ENCODE data around the gene MIGA2. TPM values are rescaled to one million over a fixed set of nuclear protein-coding genes. Genes with fewer than 3 reads are reported as not detected.

Gene MIGA2
- total RNA-seq, 1 experiment from 2014 or later, result 23.7 TPM

- ATAC-seq, result no peak
- H3K9ac ChIP-seq (ENCODE audit: low read length), result no peak overlapping the region
- no TSS peak for BruUV-seq (replicated peaks)
- H3K9me2 ChIP-seq (ENCODE audit: insufficient read depth), result no peaks in the 10 kb centered on the region
- TF ChIP-seq, protein P1, sequence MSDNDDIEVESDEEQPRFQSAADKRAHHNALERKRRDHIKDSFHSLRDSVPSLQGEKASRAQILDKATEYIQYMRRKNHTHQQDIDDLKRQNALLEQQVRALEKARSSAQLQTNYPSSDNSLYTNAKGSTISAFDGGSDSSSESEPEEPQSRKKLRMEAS (IDR thresholded peaks at IDR 0.05), result no peak
- TF ChIP-seq ELF1 (IDR thresholded peaks at IDR 0.05; ENCODE audit: borderline replicate concordance, low read depth), result no peak
- TF ChIP-seq RAD21 (IDR thresholded peaks at IDR 0.05; ENCODE audit: low read depth), result no peak
- TF ChIP-seq, protein P2, sequence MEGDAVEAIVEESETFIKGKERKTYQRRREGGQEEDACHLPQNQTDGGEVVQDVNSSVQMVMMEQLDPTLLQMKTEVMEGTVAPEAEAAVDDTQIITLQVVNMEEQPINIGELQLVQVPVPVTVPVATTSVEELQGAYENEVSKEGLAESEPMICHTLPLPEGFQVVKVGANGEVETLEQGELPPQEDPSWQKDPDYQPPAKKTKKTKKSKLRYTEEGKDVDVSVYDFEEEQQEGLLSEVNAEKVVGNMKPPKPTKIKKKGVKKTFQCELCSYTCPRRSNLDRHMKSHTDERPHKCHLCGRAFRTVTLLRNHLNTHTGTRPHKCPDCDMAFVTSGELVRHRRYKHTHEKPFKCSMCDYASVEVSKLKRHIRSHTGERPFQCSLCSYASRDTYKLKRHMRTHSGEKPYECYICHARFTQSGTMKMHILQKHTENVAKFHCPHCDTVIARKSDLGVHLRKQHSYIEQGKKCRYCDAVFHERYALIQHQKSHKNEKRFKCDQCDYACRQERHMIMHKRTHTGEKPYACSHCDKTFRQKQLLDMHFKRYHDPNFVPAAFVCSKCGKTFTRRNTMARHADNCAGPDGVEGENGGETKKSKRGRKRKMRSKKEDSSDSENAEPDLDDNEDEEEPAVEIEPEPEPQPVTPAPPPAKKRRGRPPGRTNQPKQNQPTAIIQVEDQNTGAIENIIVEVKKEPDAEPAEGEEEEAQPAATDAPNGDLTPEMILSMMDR (IDR thresholded peaks at IDR 0.05 in 2 of 3, conservative IDR thresholded peaks at IDR 0.05 in 1 of 3; ENCODE audit: borderline replicate concordance in 1 of 3, insufficient read depth in 1 of 3, low read depth in 2 of 3, low read length in 2 of 3), result no peak
- no peak for TF ChIP-seq YY1 (IDR thresholded peaks at IDR 0.05; ENCODE audit: extremely low read depth, insufficient replicate concordance, low read depth, low read length)
- no peak for TF ChIP-seq CEBPB (IDR thresholded peaks at IDR 0.05; ENCODE audit: low read depth)
- TF ChIP-seq, protein P3, sequence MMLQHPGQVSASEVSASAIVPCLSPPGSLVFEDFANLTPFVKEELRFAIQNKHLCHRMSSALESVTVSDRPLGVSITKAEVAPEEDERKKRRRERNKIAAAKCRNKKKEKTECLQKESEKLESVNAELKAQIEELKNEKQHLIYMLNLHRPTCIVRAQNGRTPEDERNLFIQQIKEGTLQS (IDR thresholded peaks at IDR 0.05), result no peak
- no peak for TF ChIP-seq SIN3A (IDR thresholded peaks at IDR 0.05; ENCODE audit: low read depth)
- TF ChIP-seq ZFX (IDR thresholded peaks at IDR 0.05), result no peak
- no peak for TF ChIP-seq EGR1 (IDR thresholded peaks at IDR 0.05; ENCODE audit: low read depth)
- TF ChIP-seq CBX3 (IDR thresholded peaks at IDR 0.05; ENCODE audit: low read depth), result no peak
- no peak for TF ChIP-seq SP1 (IDR thresholded peaks at IDR 0.05; ENCODE audit: low read depth)
- TF ChIP-seq ZNF274 (IDR thresholded peaks at IDR 0.05; ENCODE audit: low read depth, low read length), result no peak
- TF ChIP-seq SRF (IDR thresholded peaks at IDR 0.05; ENCODE audit: low read depth), result no peak
- H2AFZ ChIP-seq (ENCODE audit: low read depth, low read length, poor library complexity, severe bottlenecking), result no peak overlapping the region
- no peaks in the 10 kb centered on the region for H3K27me3 ChIP-seq (ENCODE audit: insufficient read depth, low read length)
- H3K36me3 ChIP-seq (ENCODE audit: control insufficient read depth in 1 of 2, insufficient read depth in 2 of 2, low read length in 2 of 2), result no peaks in the 10 kb centered on the region
- ChIA-PET CTCF (no interaction called here), RAD21 (ENCODE audit: low non-redundant PET in 1 of 2, low total read pairs in 2 of 2, uncharacterized antibody in 2 of 2, unreplicated experiment in 2 of 2) (no interaction called here), POLR2A (no interaction called here)
- no peak for DNase-seq (ENCODE audit: low read depth, low spot score)
- no peak overlapping the region for H3K4me3 ChIP-seq (replicated peaks in 1 of 2; ENCODE audit: low read depth in 1 of 2, low read length in 2 of 2)
- H3K27ac ChIP-seq (ENCODE audit: low read depth, low read length), result no peak overlapping the region
- no peak overlapping the region for H3K4me2 ChIP-seq (ENCODE audit: low read length)
- H3K79me2 ChIP-seq (ENCODE audit: insufficient read depth, low read length), result no peaks in the 10 kb centered on the region
- H4K20me1 ChIP-seq (ENCODE audit: insufficient read depth), result no peaks in the 10 kb centered on the region
- no peaks in the 10 kb centered on the region for H3K4me1 ChIP-seq (ENCODE audit: control insufficient read depth in 1 of 2, insufficient read depth in 2 of 2, low read length in 2 of 2)
- H3K9me3 ChIP-seq (ENCODE audit: control insufficient read depth in 1 of 2, insufficient read depth in 1 of 2, low read depth in 1 of 2, low read length in 2 of 2), result no peaks in the 10 kb centered on the region
- intact Hi-C loops (cut with micrococcal nuclease), result no loop called here
Measured at GRCh38 chr9:129073404-129073803, 37.0 kb downstream of the MIGA2 start.
